Panc1 (cell line): ENCODE data around the gene HACD2. TPM values are rescaled to one million over a fixed set of nuclear protein-coding genes. Genes with fewer than 3 reads are reported as not detected.

Experiments
- ATAC-seq: fragments of 200-7000 bp; cut with Tn5 transposase; 2 replicates; pipeline ENCODE4 v1.9.1; 2020; ENCODE audit warnings: mild to moderate bottlenecking, moderate library complexity
- BruUV-seq: library from RNA; stranded (reverse); fragments of 400-500 nt; replicated peaks from 2 replicates; lab custom pipeline; 2021; lab: Mats Ljungman, UMichigan
- CTCF ChIA-PET: fragments of 300-600 bp; sonication (Branson Sonifier 250); formaldehyde crosslinking; loops from one replicate; lab custom pipeline; 2022; ENCODE audit warnings: antibody characterized with exemption; lab: Charles Lee
- POLR2A ChIA-PET: fragments of 300-600 bp; sonication (Branson Sonifier 250); formaldehyde crosslinking; loops from one replicate; lab custom pipeline; 2022; ENCODE audit warnings: antibody characterized with exemption; lab: Charles Lee
- DNase-seq: peaks from one replicate; pipeline ENCODE4 v3.0.0-alpha.2; 2010; ENCODE audit warnings: low read depth, low spot score
- H3K27ac ChIP-seq: 2 replicates; pipeline ENCODE4 v1.5.1; 2011; ENCODE audit warnings: mild to moderate bottlenecking, low read length, inconsistent platforms
- H3K27me3 ChIP-seq: fragments of 200-500 bp; sonication (Bioruptor generic); 2 replicates; pipeline ENCODE4 v1.6.0; 2014; ENCODE audit warnings: low read length, inconsistent platforms; ENCODE audit not compliant: control insufficient read depth, insufficient read depth
- H3K36me3 ChIP-seq: fragments of 200-500 bp; sonication (Bioruptor generic); 2 replicates; pipeline ENCODE4 v1.5.1; 2014; ENCODE audit warnings: inconsistent platforms, mild to moderate bottlenecking, low read length, moderate library complexity; ENCODE audit not compliant: control insufficient read depth, insufficient read depth
- H3K4me1 ChIP-seq: 2 replicates; pipeline ENCODE4 v1.5.1; 2011; ENCODE audit warnings: inconsistent platforms, mild to moderate bottlenecking, low read length, moderate library complexity; ENCODE audit not compliant: control insufficient read depth, insufficient read depth
- H3K4me3 ChIP-seq, 2 experiments: 2 replicates each; pipeline ENCODE4 v1.5.1; 2011 to 2012; ENCODE audit warnings: low read depth in 2 of 2, low read length in 2 of 2, mild to moderate bottlenecking in 2 of 2, inconsistent platforms in 1 of 2, moderate library complexity in 1 of 2
- H3K9me3 ChIP-seq: fragments of 200-500 bp; sonication (Bioruptor generic); 2 replicates; pipeline ENCODE4 v1.5.1; 2014; ENCODE audit warnings: low read depth, mild to moderate bottlenecking, inconsistent platforms, low read length, moderate library complexity; ENCODE audit not compliant: control insufficient read depth, insufficient read depth
- CTCF ChIP-seq: fragments of 450-650 bp; IDR thresholded peaks from 2 replicates; pipeline ENCODE4 v1.5.1; 2017; ENCODE audit warnings: mild to moderate bottlenecking
- POLR2AphosphoS5 ChIP-seq: IDR thresholded peaks from 2 replicates; pipeline ENCODE4 v1.6.1; 2012; ENCODE audit warnings: mild to moderate bottlenecking, low read depth, low read length, moderate library complexity
- REST ChIP-seq, 2 experiments: IDR thresholded peaks; 2 replicates each; pipeline ENCODE4 v1.6.1; 2011 to 2012; ENCODE audit warnings: low read depth in 2 of 2, control low read depth in 1 of 2, low read length in 1 of 2, mild to moderate bottlenecking in 1 of 2, moderate library complexity in 1 of 2; ENCODE audit not compliant: insufficient read depth in 1 of 2
- SIN3A ChIP-seq: IDR thresholded peaks from 2 replicates; pipeline ENCODE4 v1.6.1; 2012; ENCODE audit warnings: low read depth, mild to moderate bottlenecking, low read length, moderate library complexity, borderline replicate concordance; ENCODE audit not compliant: insufficient read depth
- TCF7L2 ChIP-seq: IDR thresholded peaks from 2 replicates; pipeline ENCODE4 v1.6.1; 2011; ENCODE audit warnings: mild to moderate bottlenecking, low read depth, low read length, inconsistent platforms
- in situ Hi-C: cut with HindIII; loops from 2 replicates; pipeline ENCODE4 v1.10.0; 2016; ENCODE audit warnings: low sequenced_read_pairs, low pct_unique_long_range_greater_than_20kb
- intact Hi-C: fragments of 100-400 bp; cut with micrococcal nuclease; formaldehyde crosslinking; loops from one replicate; pipeline ENCODE4 v1.10.0; 2022; ENCODE audit not compliant: unreplicated experiment
- total RNA-seq: library from RNA; stranded (reverse); gene quantifications from one replicate; pipeline ENCODE4 v1.2.1, GENCODE V29; 2021; ENCODE audit not compliant: unreplicated experiment

The HACD2 gene
- total RNA-seq, 1 experiment from 2014 or later, result 58.6 TPM

GRCh38 chr3:123520656-123521055 is 64.2 kb downstream of the HACD2 start:
- CTCF ChIA-PET, result no interaction called here
- intact Hi-C loops, result no loop called here

GRCh38 chr3:123518892-123519485 is 65.9 kb downstream of the HACD2 start:
- Histone ChIP-seq H3K27ac (no peak overlapping the region), H3K4me3 (no peak overlapping the region), H3K4me1 (no peaks in the 10 kb centered on the region), H3K9me3 (no peaks in the 10 kb centered on the region), H3K36me3 (no peaks in the 10 kb centered on the region), H3K27me3 (no peaks in the 10 kb centered on the region)
- no TSS peak for BruUV-seq
- DNase-seq, result no peak
- POLR2A ChIA-PET, result interaction anchor here (0.6 to 0.7 kb wide), 3 partner anchors 82 to 1995 kb away, joined by 3 to 16 read pairs (median 5); no protein-coding TSS in a partner anchor
- CTCF ChIA-PET, result no interaction called here
- no peak for TF ChIP-seq POLR2AphosphoS5
- in situ Hi-C loops (no loop called here), intact Hi-C loops (no loop called here)
- no peak for ATAC-seq

More at GRCh38 chr3:123520656-123521055, 64.2 kb downstream of the HACD2 start:
- in situ Hi-C loops, result no loop called here
- Histone ChIP-seq H3K9me3 (no peaks in the 10 kb centered on the region), H3K27ac (no peak overlapping the region), H3K27me3 (no peaks in the 10 kb centered on the region), H3K4me1 (no peaks in the 10 kb centered on the region), H3K36me3 (peaks cover 4% of the 10 kb centered on the region; the same call in 1 of the 2 replicates), H3K4me3 (no peak overlapping the region)
- TF ChIP-seq POLR2AphosphoS5 (no peak), SIN3A (no peak), TCF7L2 (no peak), REST (IDR thresholded peaks at IDR 0.05; ENCODE audit: insufficient read depth in 1 of 2, low read depth in 2 of 2, low read length in 1 of 2) (no peak), CTCF (no peak)
- POLR2A ChIA-PET, result interaction anchor here (0.5 kb wide), 1 partner anchor 143 kb away, joined by 5 read pairs; no protein-coding TSS in a partner anchor
- no TSS peak for BruUV-seq
- DNase-seq (no peak), ATAC-seq (no peak)

GRCh38 chr3:123511726-123512125 is 73.1 kb downstream of the HACD2 start:
- no peaks in the 10 kb centered on the region for H3K4me1 ChIP-seq
- H3K9me3 ChIP-seq, result no peaks in the 10 kb centered on the region
- ChIA-PET CTCF (no interaction called here), POLR2A (no interaction called here)
- intact Hi-C loops (no loop called here), in situ Hi-C loops (no loop called here)
- no peak overlapping the region for H3K27ac ChIP-seq
- DNase-seq (no peak), ATAC-seq (no peak)
- no peak overlapping the region for H3K4me3 ChIP-seq
- no TSS peak for BruUV-seq
- H3K27me3 ChIP-seq, result no peaks in the 10 kb centered on the region
- H3K36me3 ChIP-seq, result no peaks in the 10 kb centered on the region
- no peak for TF ChIP-seq REST (IDR thresholded peaks at IDR 0.05; ENCODE audit: insufficient read depth in 1 of 2, low read depth in 2 of 2, low read length in 1 of 2)
- TF ChIP-seq TCF7L2, result no peak
- no peak for TF ChIP-seq POLR2AphosphoS5
- TF ChIP-seq SIN3A, result no peak
- no peak for TF ChIP-seq CTCF
